HEK293 (cell line): Measurements from ENCODE around the gene RPUSD1.

Experiments
- CTCF ChIP-seq: fragments of 450-650 bp; formaldehyde crosslinking; IDR thresholded peaks from 2 replicates; pipeline ENCODE4 v1.5.1; 2016; ENCODE audit warnings: missing biosample characterization, missing genetic modification characterization
- MYNN ChIP-seq: fragments of 450-650 bp; formaldehyde crosslinking; IDR thresholded peaks from 2 replicates; pipeline ENCODE4 v1.5.1; 2016; ENCODE audit warnings: missing biosample characterization, missing genetic modification characterization, borderline replicate concordance
- PRDM10 ChIP-seq: fragments of 450-650 bp; formaldehyde crosslinking; IDR thresholded peaks from 2 replicates; pipeline ENCODE4 v1.5.1; 2016; ENCODE audit warnings: missing biosample characterization, missing genetic modification characterization
- SP2 ChIP-seq: fragments of 450-650 bp; formaldehyde crosslinking; IDR thresholded peaks from 2 replicates; pipeline ENCODE4 v1.5.1; 2016; ENCODE audit warnings: missing biosample characterization, missing genetic modification characterization
- ZFP3 ChIP-seq: fragments of 450-650 bp; formaldehyde crosslinking; IDR thresholded peaks from 2 replicates; pipeline ENCODE4 v1.5.1; 2016; ENCODE audit warnings: low read depth, missing biosample characterization, missing genetic modification characterization
- ZNF10 ChIP-seq: fragments of 450-650 bp; formaldehyde crosslinking; IDR thresholded peaks from 2 replicates; pipeline ENCODE4 v1.5.1; 2017; ENCODE audit warnings: missing biosample characterization, missing genetic modification characterization
- ZNF121 ChIP-seq: fragments of 450-650 bp; formaldehyde crosslinking; IDR thresholded peaks from 2 replicates; pipeline ENCODE4 v1.5.1; 2016; ENCODE audit warnings: missing biosample characterization, missing genetic modification characterization
- ZNF146 ChIP-seq: fragments of 450-650 bp; formaldehyde crosslinking; IDR thresholded peaks from 2 replicates; pipeline ENCODE4 v1.5.1; 2016; ENCODE audit warnings: missing biosample characterization, missing genetic modification characterization
- ZNF248 ChIP-seq: fragments of 450-650 bp; formaldehyde crosslinking; IDR thresholded peaks from 2 replicates; pipeline ENCODE4 v1.5.1; 2017; ENCODE audit warnings: missing biosample characterization, missing genetic modification characterization
- ZNF26 ChIP-seq: fragments of 450-650 bp; formaldehyde crosslinking; IDR thresholded peaks from 2 replicates; pipeline ENCODE4 v1.5.1; 2016; ENCODE audit warnings: missing biosample characterization, missing genetic modification characterization
- ZNF335 ChIP-seq: fragments of 450-650 bp; formaldehyde crosslinking; conservative IDR thresholded peaks from 2 replicates; pipeline ENCODE4 v1.5.1; 2016; ENCODE audit warnings: missing biosample characterization, missing genetic modification characterization
- ZSCAN30 ChIP-seq: fragments of 450-650 bp; IDR thresholded peaks from 2 replicates; pipeline ENCODE4 v1.5.1; 2018; ENCODE audit warnings: missing biosample characterization, mild to moderate bottlenecking, missing genetic modification characterization, moderate library complexity
- TF ChIP-seq, protein P1 (sequence below): fragments of 450-650 bp; formaldehyde crosslinking; IDR thresholded peaks from 2 replicates; pipeline ENCODE4 v1.5.1; 2016; ENCODE audit warnings: missing biosample characterization, missing genetic modification characterization
- TF ChIP-seq, protein P2 (sequence below): fragments of 450-650 bp; formaldehyde crosslinking; IDR thresholded peaks from 2 replicates; pipeline ENCODE4 v1.5.1; 2016; ENCODE audit warnings: missing biosample characterization, missing genetic modification characterization

GRCh38 chr16:759110-759910, 28.9 kb downstream of the RPUSD1 start:
- no peak for TF ChIP-seq CTCF
- no peak for TF ChIP-seq ZFP3 (tag by site-specific recombination)
- TF ChIP-seq ZNF248 (tag by site-specific recombination): no peak
- no peak for TF ChIP-seq ZNF121 (tag by site-specific recombination)
- TF ChIP-seq ZNF146 (tag by site-specific recombination): no peak
- TF ChIP-seq, protein P1, sequence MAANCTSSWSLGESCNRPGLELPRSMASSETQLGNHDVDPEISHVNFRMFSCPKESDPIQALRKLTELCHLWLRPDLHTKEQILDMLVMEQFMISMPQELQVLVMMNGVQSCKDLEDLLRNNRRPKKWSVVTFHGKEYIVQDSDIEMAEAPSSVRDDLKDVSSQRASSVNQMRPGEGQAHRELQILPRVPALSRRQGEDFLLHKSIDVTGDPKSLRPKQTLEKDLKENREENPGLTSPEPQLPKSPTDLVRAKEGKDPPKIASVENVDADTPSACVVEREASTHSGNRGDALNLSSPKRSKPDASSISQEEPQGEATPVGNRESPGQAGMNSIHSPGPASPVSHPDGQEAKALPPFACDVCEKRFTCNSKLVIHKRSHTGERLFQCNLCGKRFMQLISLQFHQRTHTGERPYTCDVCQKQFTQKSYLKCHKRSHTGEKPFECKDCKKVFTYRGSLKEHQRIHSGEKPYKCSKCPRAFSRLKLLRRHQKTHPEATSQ: no peak
- TF ChIP-seq ZNF26 (tag by site-specific recombination): no peak
- no peak for TF ChIP-seq ZNF335 (tag by site-specific recombination)
- no peak for TF ChIP-seq ZSCAN30 (tag by site-specific recombination)
- no peak for TF ChIP-seq ZNF10
- TF ChIP-seq, protein P2, sequence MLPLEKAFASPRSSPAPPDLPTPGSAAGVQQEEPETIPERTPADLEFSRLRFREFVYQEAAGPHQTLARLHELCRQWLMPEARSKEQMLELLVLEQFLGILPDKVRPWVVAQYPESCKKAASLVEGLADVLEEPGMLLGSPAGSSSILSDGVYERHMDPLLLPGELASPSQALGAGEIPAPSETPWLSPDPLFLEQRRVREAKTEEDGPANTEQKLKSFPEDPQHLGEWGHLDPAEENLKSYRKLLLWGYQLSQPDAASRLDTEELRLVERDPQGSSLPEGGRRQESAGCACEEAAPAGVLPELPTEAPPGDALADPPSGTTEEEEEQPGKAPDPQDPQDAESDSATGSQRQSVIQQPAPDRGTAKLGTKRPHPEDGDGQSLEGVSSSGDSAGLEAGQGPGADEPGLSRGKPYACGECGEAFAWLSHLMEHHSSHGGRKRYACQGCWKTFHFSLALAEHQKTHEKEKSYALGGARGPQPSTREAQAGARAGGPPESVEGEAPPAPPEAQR (tag by site-specific recombination): no peak
- TF ChIP-seq MYNN (tag by site-specific recombination): no peak
- no peak for TF ChIP-seq SP2 (tag by site-specific recombination)
- TF ChIP-seq PRDM10 (tag by site-specific recombination): no peak
